B cell (primary cell): ENCODE data around the gene DND1. TPM values are rescaled to one million over a fixed set of nuclear protein-coding genes. Genes with fewer than 3 reads are reported as not detected.

ENCODE experiments used
- ATAC-seq: fragments of 200-7000 bp; cut with Tn5 transposase; one replicate; pipeline ENCODE4 v1.10.0; 2021; ENCODE audit warnings: low read depth, mild to moderate bottlenecking, moderate number of reproducible peaks, moderate library complexity
- CTCF ChIA-PET: fragments of 350-600 bp; sonication (Branson Sonifier 250); formaldehyde crosslinking; loops from one replicate; lab custom pipeline; 2021; ENCODE audit warnings: antibody characterized with exemption, inconsistent platforms; lab: Charles Lee
- POLR2A ChIA-PET: fragments of 350-600 bp; sonication (Branson Sonifier 250); formaldehyde crosslinking; loops from one replicate; lab custom pipeline; 2021; ENCODE audit warnings: antibody characterized with exemption; lab: Charles Lee
- DNase-seq: peaks from one replicate; pipeline ENCODE4 v3.0.0; 2013
- H2AFZ ChIP-seq: 2 replicates; pipeline ENCODE4 v1.6.1; 2012; ENCODE audit warnings: mild to moderate bottlenecking, low read depth, low read length; ENCODE audit not compliant: insufficient read depth, poor library complexity, severe bottlenecking
- H3K27ac ChIP-seq, 2 donors: 1 replicate in 1 of 2; 2 replicates in 1 of 2; pipeline ENCODE4 v1.5.1; 2012 to 2013; ENCODE audit warnings: low read length in 2 of 2, mild to moderate bottlenecking in 2 of 2, moderate library complexity in 1 of 2
- H3K27me3 ChIP-seq, 4 experiments: fragments of 200-600 bp in 1 of 4; sonication (generic) in 1 of 4; replicated peaks in 1 of 4; 1 replicate in 2 of 4; 2 replicates in 2 of 4; pipeline versions ENCODE4 v1.6.1 to v1.7.0; 2013 to 2016; ENCODE audit warnings: low read length in 3 of 4, mild to moderate bottlenecking in 2 of 4, mixed read lengths in 1 of 4, moderate library complexity in 1 of 4; ENCODE audit not compliant: insufficient read depth in 4 of 4, control insufficient read depth in 3 of 4; ENCODE audit errors: control extremely low read depth in 1 of 4
- H3K36me3 ChIP-seq, 2 experiments: replicated peaks in 1 of 2; 1 replicate in 1 of 2; 2 replicates in 1 of 2; pipeline versions ENCODE4 v1.6.1 to v1.7.1; 2013; ENCODE audit warnings: low read length in 1 of 2; ENCODE audit not compliant: insufficient read depth in 2 of 2, control insufficient read depth in 1 of 2; ENCODE audit errors: control extremely low read depth in 1 of 2, extremely low read depth in 1 of 2
- H3K4me1 ChIP-seq, 2 donors: fragments of 200-600 bp in 1 of 2; sonication (generic) in 1 of 2; 1 replicate in 1 of 2; 2 replicates in 1 of 2; pipeline versions ENCODE4 v1.5.1 to v1.6.1; 2013 to 2017; ENCODE audit warnings: low read length in 2 of 2; ENCODE audit not compliant: control insufficient read depth in 2 of 2, insufficient read depth in 2 of 2
- H3K4me2 ChIP-seq: replicated peaks from 2 replicates; pipeline ENCODE3; 2012; ENCODE audit warnings: mild to moderate bottlenecking, low read depth, low read length; ENCODE audit not compliant: poor library complexity, severe bottlenecking
- H3K4me3 ChIP-seq, 5 experiments: fragments of 200-600 bp in 1 of 5; sonication (generic) in 1 of 5; 1 replicate in 3 of 5; 2 replicates in 2 of 5; pipeline versions ENCODE4 v1.5.1 to v1.7.0; 2011 to 2016; ENCODE audit warnings: low read length in 4 of 5, mild to moderate bottlenecking in 4 of 5, low read depth in 2 of 5, control low read depth in 1 of 5, moderate library complexity in 1 of 5; ENCODE audit not compliant: insufficient read depth in 1 of 5; ENCODE audit errors: control extremely low read depth in 1 of 5, extremely low read depth in 1 of 5
- H3K79me2 ChIP-seq: fragments of 200-600 bp; sonication (generic); one replicate; pipeline ENCODE4 v1.6.0; 2016; ENCODE audit warnings: low read length; ENCODE audit not compliant: control insufficient read depth, insufficient read depth
- H3K9ac ChIP-seq: fragments of 200-600 bp; sonication (generic); 2 replicates; pipeline ENCODE4 v1.6.1; 2017; ENCODE audit warnings: mild to moderate bottlenecking, low read length, moderate library complexity
- H3K9me3 ChIP-seq, 3 donors: one replicate each; pipeline versions ENCODE4 v1.6.1 to v1.7.1; 2013; ENCODE audit warnings: low read length in 2 of 3; ENCODE audit not compliant: control insufficient read depth in 2 of 3, insufficient read depth in 1 of 3; ENCODE audit errors: control extremely low read depth in 1 of 3
- H4K20me1 ChIP-seq: 2 replicates; pipeline ENCODE4 v1.6.0; 2012; ENCODE audit warnings: mild to moderate bottlenecking, low read length; ENCODE audit not compliant: insufficient read depth, control insufficient read depth, poor library complexity, severe bottlenecking
- H3K27ac Mint-ChIP-seq: one replicate; pipeline ENCODE4 v1.8.0; 2021; ENCODE audit warnings: mixed read lengths
- H3K27me3 Mint-ChIP-seq: one replicate; pipeline ENCODE4 v1.8.0; 2021; ENCODE audit warnings: mixed read lengths
- H3K4me1 Mint-ChIP-seq: one replicate; pipeline ENCODE4 v1.8.0; 2021; ENCODE audit warnings: mixed read lengths
- H3K4me3 Mint-ChIP-seq: one replicate; pipeline ENCODE4 v1.8.0; 2021; ENCODE audit warnings: mixed read lengths
- H3K9me3 Mint-ChIP-seq: one replicate; pipeline ENCODE4 v1.8.0; 2022; ENCODE audit warnings: mixed read lengths; ENCODE audit not compliant: insufficient read depth
- EZH2 ChIP-seq: IDR thresholded peaks from 2 replicates; pipeline ENCODE4 v1.6.1; 2012; ENCODE audit warnings: borderline replicate concordance, low read depth, mild to moderate bottlenecking, moderate library complexity, low read length; ENCODE audit not compliant: insufficient read depth, poor library complexity, severe bottlenecking
- WGBS: methylation state at CpG from one replicate; pipeline ENCODE4 v1.1.5; 2013; ENCODE audit warnings: missing lambda C conversion rate; ENCODE audit not compliant: insufficient coverage; 5-methylcytosine and 5-hydroxymethylcytosine counted together
- intact Hi-C: fragments of 100-400 bp; cut with micrococcal nuclease; formaldehyde crosslinking; loops from one replicate; pipeline ENCODE4 v1.10.0; 2022
- polyA plus RNA-seq: library from polyadenylated mRNA; depleted of rRNA; stranded (reverse); fragments of >200 nt; gene quantifications from 2 replicates; pipeline ENCODE4 v1.2.3, GENCODE V29; 2012
- total RNA-seq, 2 donors: library from RNA; stranded (reverse); fragments of 120-200 nt in 1 of 2; gene quantifications; 1 replicate in 1 of 2; 2 replicates in 1 of 2; pipeline versions ENCODE4 v1.2.3 to v1.2.4, GENCODE V29; 2013 to 2022
- TF ChIP-seq, protein P1 (sequence below): fragments of 200-600 bp; IDR thresholded peaks from one replicate; pipeline ENCODE4 v1.8.0; 2022; ENCODE audit warnings: antibody characterized with exemption, mild to moderate bottlenecking

The DND1 gene
- total and polyA plus RNA-seq, 2 donors (not counting 1 experiment from before 2014, with no cell fraction given): 3.0 to 3.6 TPM

DNA sequence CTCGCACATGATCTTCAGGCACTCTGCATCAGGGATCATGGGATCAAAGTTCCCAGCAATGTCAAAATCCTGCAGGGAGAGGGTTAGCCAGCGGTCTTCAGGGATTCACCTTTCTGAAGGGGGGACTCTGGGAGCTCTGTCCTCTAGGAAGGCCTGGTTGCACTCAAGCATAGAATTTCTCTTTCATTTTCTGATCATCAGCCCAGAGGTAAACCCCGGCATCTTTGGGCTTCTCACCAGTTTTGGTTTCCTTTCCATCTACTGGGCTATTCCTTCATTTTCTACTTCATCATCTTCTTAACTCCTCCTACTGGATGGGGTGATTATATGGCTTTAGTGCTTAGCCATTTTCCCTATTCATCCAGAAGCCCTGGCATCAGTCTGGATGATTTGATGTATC is 4.6 kb upstream of the DND1 start:
- CTCF ChIA-PET: interaction anchor here (0.6 kb wide), 1 partner anchor 41 kb away, joined by 3 read pairs; no protein-coding TSS in a partner anchor
- Histone ChIP-seq H3K9me3 (no peaks in the 10 kb centered on the region), H3K79me2 (peaks cover 2% of the 10 kb centered on the region), H3K4me1 (no peaks in the 10 kb centered on the region), H3K27ac (no peak overlapping the region), H3K36me3 (peaks cover 0 to 65% of the 10 kb centered on the region in 2 experiments), H4K20me1 (no peaks in the 10 kb centered on the region), H3K27me3 (no peaks in the 10 kb centered on the region), H2AFZ (no peak overlapping the region), H3K4me3 (no peak overlapping the region), H3K4me2 (no peak overlapping the region), H3K9ac (no peak overlapping the region)
- 100% methylated on average over 2 of the region's 3 CpGs for WGBS
- ATAC-seq (no peak), DNase-seq (no peak)
- intact Hi-C loops: no loop called here
- no peak for TF ChIP-seq EZH2
- TF ChIP-seq, protein P1, sequence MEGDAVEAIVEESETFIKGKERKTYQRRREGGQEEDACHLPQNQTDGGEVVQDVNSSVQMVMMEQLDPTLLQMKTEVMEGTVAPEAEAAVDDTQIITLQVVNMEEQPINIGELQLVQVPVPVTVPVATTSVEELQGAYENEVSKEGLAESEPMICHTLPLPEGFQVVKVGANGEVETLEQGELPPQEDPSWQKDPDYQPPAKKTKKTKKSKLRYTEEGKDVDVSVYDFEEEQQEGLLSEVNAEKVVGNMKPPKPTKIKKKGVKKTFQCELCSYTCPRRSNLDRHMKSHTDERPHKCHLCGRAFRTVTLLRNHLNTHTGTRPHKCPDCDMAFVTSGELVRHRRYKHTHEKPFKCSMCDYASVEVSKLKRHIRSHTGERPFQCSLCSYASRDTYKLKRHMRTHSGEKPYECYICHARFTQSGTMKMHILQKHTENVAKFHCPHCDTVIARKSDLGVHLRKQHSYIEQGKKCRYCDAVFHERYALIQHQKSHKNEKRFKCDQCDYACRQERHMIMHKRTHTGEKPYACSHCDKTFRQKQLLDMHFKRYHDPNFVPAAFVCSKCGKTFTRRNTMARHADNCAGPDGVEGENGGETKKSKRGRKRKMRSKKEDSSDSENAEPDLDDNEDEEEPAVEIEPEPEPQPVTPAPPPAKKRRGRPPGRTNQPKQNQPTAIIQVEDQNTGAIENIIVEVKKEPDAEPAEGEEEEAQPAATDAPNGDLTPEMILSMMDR: no peak
- no peak overlapping the region for H3K27ac Mint-ChIP-seq
- H3K4me3 Mint-ChIP-seq: no peak overlapping the region
- H3K4me1 Mint-ChIP-seq: no peaks in the 10 kb centered on the region
- H3K27me3 Mint-ChIP-seq: no peaks in the 10 kb centered on the region
- POLR2A ChIA-PET: no interaction called here
- H3K9me3 Mint-ChIP-seq: no peaks in the 10 kb centered on the region

DNA sequence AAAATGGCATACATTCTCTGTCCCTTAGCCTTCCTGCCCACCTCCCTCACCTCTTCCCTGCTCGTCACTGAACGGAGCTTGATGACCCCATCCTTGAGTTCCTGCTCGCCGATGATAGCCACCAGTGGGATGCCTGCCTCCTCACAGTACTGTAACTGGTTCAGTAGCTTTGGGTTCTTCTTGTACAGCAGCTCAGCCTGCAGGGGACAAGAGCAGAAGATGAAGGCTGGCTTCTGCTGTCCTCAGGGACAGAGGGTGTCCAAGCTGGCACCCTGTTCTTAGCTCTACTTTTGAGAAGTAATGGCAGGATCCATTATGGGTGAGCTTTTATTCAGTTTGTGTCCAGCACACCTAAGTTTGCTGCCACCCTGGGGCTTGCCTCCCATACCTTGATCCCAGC is 1.3 kb upstream of the DND1 start:
- no peaks in the 10 kb centered on the region for H3K4me1 ChIP-seq
- ChIA-PET CTCF (interaction anchor here (0.6 kb wide), 1 partner anchor 256 kb away, joined by 5 read pairs; no protein-coding TSS in a partner anchor), POLR2A (no interaction called here)
- no peak for TF ChIP-seq EZH2
- TF ChIP-seq, protein P1: no peak
- no peak overlapping the region for H3K27ac ChIP-seq
- Mint-ChIP-seq H3K27me3 (no peaks in the 10 kb centered on the region), H3K9me3 (no peaks in the 10 kb centered on the region), H3K4me3 (no peak overlapping the region), H3K27ac (no peak overlapping the region), H3K4me1 (no peaks in the 10 kb centered on the region)
- whole genome bisulfite sequencing: 100% methylated on average over 4 of the region's 4 CpGs
- peaks cover 0 to 7% (median 0%) of the 10 kb centered on the region in 3 donors for H3K9me3 ChIP-seq
- peaks cover 0 to 64% of the 10 kb centered on the region in 2 experiments for H3K36me3 ChIP-seq
- intact Hi-C loops: no loop called here
- H3K4me2 ChIP-seq: no peak overlapping the region
- DNase-seq (no peak), ATAC-seq (no peak)
- H4K20me1 ChIP-seq: no peaks in the 10 kb centered on the region
- no peak overlapping the region for H3K4me3 ChIP-seq
- H3K27me3 ChIP-seq: no peaks in the 10 kb centered on the region
- no peak overlapping the region for H3K9ac ChIP-seq
- no peak overlapping the region for H2AFZ ChIP-seq
- peaks cover 5% of the 10 kb centered on the region for H3K79me2 ChIP-seq
